Body of pancreas (tissue), 4 donors: ENCODE results near the gene DNAH1. TPM values are rescaled to one million over a fixed set of nuclear protein-coding genes. Genes with fewer than 3 reads are reported as not detected.

Experiments used
- ATAC-seq: fragments of 150-250 bp; one replicate; pipeline ENCODE4 v1.9.1; 2016
- DNase-seq, 4 donors: peaks; one replicate each; pipeline ENCODE4 v3.0.0-alpha.2; 2019
- H3K27ac ChIP-seq, 4 donors: fragments of 200-600 bp; sonication (generic); 1 replicate in 3 of 4; 2 replicates in 1 of 4; pipeline versions ENCODE4 v1.5.1 to v1.6.1; 2016 to 2019; ENCODE audit warnings: mild to moderate bottlenecking in 1 of 4, mixed read lengths in 1 of 4, moderate library complexity in 1 of 4
- H3K27me3 ChIP-seq, 2 donors: fragments of 200-600 bp; sonication (generic); one replicate each; pipeline ENCODE4 v1.6.0; 2016; ENCODE audit warnings: mild to moderate bottlenecking in 1 of 2
- H3K36me3 ChIP-seq, 2 donors: fragments of 200-600 bp; sonication (generic); replicated peaks in 1 of 2; 2 replicates each; pipeline ENCODE4 v1.5.1; 2016; ENCODE audit warnings: low read depth in 2 of 2; ENCODE audit not compliant: insufficient read depth in 1 of 2
- H3K4me1 ChIP-seq: fragments of 200-600 bp; sonication (generic); one replicate; pipeline ENCODE4 v1.6.0; 2016
- H3K4me3 ChIP-seq, 2 donors: fragments of 200-600 bp; sonication (generic); 1 replicate in 1 of 2; 2 replicates in 1 of 2; pipeline ENCODE4 v1.5.1; 2016 to 2019
- H3K9me3 ChIP-seq, 3 donors: fragments of 200-600 bp; sonication (generic); 1 replicate in 2 of 3; 2 replicates in 1 of 3; pipeline ENCODE4 v1.5.1; 2016
- POLR2A ChIP-seq, 3 donors: fragments of 450-650 bp; IDR thresholded peaks; one replicate each; pipeline ENCODE4 v1.6.1; 2016; ENCODE audit warnings: antibody characterized with exemption in 3 of 3, mild to moderate bottlenecking in 2 of 3
- WGBS, 2 donors: methylation state at CpG; one replicate each; pipeline ENCODE4 v1.1.5; 2017; 5-methylcytosine and 5-hydroxymethylcytosine counted together
- intact Hi-C: fragments of 100-400 bp; cut with DNase I; formaldehyde crosslinking; loops from one replicate; pipeline ENCODE4 v1.15.1; 2023
- total RNA-seq, 2 donors: library from RNA; depleted of rRNA; stranded (reverse); fragments of >200 nt; gene quantifications; one replicate each; pipeline ENCODE4 v1.1.0, GENCODE V29; 2016
- TF ChIP-seq, protein P1 (sequence below), 7 experiments: fragments of 450-650 bp in 4 of 7; fragments of 200-600 bp in 3 of 7; sonication (generic) in 3 of 7; IDR thresholded peaks; one replicate each; pipeline ENCODE4 v1.5.1; 2016 to 2019; ENCODE audit warnings: antibody characterized with exemption in 7 of 7

DNAH1 gene
- total RNA-seq, 2 donors from 2014 or later = 6.0 to 14.8 TPM

DNA sequence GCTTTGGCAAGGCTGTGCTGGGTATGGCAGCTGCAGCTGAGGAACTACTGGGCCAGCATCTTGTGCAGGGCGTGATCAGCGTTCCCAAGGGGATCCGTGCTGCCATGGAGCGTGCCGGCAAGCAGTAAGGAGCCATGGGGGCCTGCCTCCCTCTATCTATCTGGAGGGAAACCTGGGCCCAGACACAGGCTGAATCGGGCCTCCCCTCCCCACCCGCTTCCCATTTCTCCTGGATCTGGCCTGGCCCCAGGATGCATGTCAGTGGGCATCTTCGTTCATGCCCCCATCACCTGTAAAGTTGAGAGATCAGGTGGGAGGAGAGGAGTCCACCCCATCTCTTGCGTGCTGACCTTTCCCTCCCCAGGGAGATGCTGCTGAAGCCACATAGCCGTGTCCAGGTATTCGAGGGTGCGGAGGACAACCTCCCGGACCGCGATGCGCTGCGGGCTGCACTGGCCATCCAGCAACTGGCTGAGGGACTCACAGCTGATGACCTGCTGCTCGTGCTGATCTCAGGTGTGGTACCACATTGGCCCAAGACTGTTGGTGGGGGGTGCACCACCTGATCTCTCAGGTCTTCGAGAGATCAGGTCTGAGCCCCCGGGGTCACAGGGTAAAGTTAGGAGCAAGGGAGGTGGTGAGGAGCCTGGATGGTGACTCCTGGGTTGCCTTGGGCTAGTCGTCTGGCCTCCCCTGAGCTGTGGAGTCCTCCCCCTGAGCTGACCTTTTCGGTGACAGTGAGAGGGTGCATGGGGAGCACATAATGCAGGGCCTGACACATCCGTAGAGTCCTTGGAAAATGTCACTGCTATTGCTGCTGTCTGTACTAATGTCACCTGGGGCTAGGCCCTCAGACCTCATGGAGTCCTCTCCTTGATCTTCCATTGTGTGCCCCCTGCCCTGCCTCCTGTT, 25.3 kb upstream of the DNAH1 start:
- WGBS, 2 donors = 44 to 61% methylated on average over 8 to 23 of the region's 23 CpGs
- peak overlapping the region; percentile 42 to 100 (median 78) for H3K27ac ChIP-seq
- intact Hi-C loops = loop anchor here (5.0 kb wide), 1 partner anchor 51 kb away; no protein-coding TSS in a partner anchor

DNA sequence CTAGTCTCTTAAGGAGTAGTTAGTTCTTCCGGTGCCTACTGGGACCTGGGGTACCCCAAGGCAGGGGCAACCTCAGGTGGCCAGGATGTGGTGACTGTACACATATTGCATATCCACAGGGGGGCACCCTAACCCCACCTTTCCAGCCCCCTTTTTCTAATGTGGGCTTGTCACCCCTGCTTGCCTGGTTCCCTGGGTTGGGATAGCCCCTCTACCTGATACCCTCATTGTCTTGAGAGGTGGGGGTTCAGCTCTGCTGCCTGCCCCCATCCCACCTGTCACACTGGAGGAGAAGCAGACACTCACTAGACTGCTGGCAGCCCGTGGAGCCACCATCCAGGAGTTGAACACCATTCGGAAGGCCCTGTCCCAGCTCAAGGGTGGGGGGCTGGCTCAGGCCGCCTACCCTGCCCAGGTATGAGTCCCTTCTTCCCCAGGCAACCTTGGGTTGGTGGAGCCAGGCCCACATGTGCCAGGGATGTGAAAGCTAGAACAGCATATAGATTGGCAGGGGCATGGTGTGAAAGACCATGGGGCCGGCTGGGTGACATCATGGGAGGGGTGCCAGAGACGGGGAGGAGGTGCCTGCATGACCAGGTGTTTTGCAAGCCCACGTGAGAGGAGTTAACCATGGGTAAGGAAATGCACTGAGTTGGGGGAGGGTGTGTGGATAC, 24.5 kb upstream of the DNAH1 start:
- Histone ChIP-seq H3K27me3 (no peaks in the 10 kb centered on the region), H3K9me3 (no peaks in the 10 kb centered on the region), H3K4me3 (no peak overlapping the region), H3K36me3 (peaks cover 0 to 3% of the 10 kb centered on the region in 2 donors), H3K27ac (no peak overlapping the region), H3K4me1 (peaks cover 45% of the 10 kb centered on the region)
- ATAC-seq = no peak
- no peak for TF ChIP-seq POLR2A (IDR thresholded peaks at IDR 0.05)
- TF ChIP-seq, protein P1, sequence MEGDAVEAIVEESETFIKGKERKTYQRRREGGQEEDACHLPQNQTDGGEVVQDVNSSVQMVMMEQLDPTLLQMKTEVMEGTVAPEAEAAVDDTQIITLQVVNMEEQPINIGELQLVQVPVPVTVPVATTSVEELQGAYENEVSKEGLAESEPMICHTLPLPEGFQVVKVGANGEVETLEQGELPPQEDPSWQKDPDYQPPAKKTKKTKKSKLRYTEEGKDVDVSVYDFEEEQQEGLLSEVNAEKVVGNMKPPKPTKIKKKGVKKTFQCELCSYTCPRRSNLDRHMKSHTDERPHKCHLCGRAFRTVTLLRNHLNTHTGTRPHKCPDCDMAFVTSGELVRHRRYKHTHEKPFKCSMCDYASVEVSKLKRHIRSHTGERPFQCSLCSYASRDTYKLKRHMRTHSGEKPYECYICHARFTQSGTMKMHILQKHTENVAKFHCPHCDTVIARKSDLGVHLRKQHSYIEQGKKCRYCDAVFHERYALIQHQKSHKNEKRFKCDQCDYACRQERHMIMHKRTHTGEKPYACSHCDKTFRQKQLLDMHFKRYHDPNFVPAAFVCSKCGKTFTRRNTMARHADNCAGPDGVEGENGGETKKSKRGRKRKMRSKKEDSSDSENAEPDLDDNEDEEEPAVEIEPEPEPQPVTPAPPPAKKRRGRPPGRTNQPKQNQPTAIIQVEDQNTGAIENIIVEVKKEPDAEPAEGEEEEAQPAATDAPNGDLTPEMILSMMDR (IDR thresholded peaks at IDR 0.05) = peak in 6 of 7 experiments; percentile 35 to 55 (median 46)
- intact Hi-C loops = loop anchor here (5.0 kb wide), 1 partner anchor 51 kb away; no protein-coding TSS in a partner anchor
- WGBS, 2 donors = 55 to 63% methylated on average over 7 of the region's 7 CpGs
- peak in 3 of 4 donors; percentile 29 to 35 (median 33) for DNase-seq

More for the DNA sequence above, 25.3 kb upstream of the DNAH1 start:
- ATAC-seq (no peak), DNase-seq (no peak)
- H3K36me3 ChIP-seq = peaks cover 0 to 3% of the 10 kb centered on the region in 2 donors
- TF ChIP-seq POLR2A (IDR thresholded peaks at IDR 0.05) = no peak
- TF ChIP-seq, protein P1 (IDR thresholded peaks at IDR 0.05) = no peak
- no peaks in the 10 kb centered on the region for H3K9me3 ChIP-seq
- peak overlapping the region in 1 of 2 donors; percentile 4 for H3K4me3 ChIP-seq
- H3K4me1 ChIP-seq = peaks cover 51% of the 10 kb centered on the region
- H3K27me3 ChIP-seq = no peaks in the 10 kb centered on the region

DNA sequence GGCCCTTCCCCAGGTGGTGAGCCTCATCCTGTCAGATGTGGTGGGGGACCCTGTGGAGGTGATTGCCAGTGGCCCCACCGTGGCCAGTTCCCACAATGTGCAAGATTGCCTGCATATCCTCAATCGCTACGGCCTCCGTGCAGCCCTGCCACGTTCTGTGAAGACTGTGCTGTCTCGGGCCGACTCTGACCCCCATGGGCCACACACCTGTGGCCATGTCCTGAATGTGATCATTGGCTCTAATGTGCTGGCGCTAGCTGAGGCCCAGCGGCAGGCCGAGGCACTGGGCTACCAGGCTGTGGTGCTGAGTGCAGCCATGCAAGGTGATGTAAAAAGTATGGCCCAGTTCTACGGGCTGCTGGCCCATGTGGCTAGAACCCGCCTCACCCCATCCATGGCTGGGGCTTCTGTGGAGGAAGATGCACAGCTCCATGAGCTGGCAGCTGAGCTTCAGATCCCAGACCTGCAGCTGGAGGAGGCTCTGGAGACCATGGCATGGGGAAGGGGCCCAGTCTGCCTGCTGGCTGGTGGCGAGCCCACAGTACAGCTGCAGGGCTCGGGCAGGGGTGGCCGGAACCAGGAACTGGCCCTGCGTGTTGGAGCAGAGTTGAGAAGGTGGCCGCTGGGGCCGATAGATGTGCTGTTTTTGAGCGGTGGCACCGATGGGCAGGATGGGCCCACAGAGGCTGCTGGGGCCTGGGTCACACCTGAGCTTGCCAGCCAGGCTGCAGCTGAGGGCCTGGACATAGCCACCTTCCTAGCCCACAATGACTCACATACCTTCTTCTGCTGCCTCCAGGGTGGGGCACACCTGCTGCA, 23.7 kb upstream of the DNAH1 start:
- DNase-seq (no peak), ATAC-seq (no peak)
- Histone ChIP-seq H3K4me1 (peaks cover 39% of the 10 kb centered on the region), H3K36me3 (peaks cover 0 to 3% of the 10 kb centered on the region in 2 donors), H3K27ac (no peak overlapping the region), H3K4me3 (no peak overlapping the region), H3K9me3 (no peaks in the 10 kb centered on the region), H3K27me3 (no peaks in the 10 kb centered on the region)
- intact Hi-C loops = loop anchor here (5.0 kb wide), 1 partner anchor 50 kb away; no protein-coding TSS in a partner anchor
- TF ChIP-seq, protein P1 (IDR thresholded peaks at IDR 0.05) = no peak
- TF ChIP-seq POLR2A (IDR thresholded peaks at IDR 0.05) = no peak
- 89 to 93% methylated on average over 11 to 20 of the region's 20 CpGs for WGBS, 2 donors

DNA sequence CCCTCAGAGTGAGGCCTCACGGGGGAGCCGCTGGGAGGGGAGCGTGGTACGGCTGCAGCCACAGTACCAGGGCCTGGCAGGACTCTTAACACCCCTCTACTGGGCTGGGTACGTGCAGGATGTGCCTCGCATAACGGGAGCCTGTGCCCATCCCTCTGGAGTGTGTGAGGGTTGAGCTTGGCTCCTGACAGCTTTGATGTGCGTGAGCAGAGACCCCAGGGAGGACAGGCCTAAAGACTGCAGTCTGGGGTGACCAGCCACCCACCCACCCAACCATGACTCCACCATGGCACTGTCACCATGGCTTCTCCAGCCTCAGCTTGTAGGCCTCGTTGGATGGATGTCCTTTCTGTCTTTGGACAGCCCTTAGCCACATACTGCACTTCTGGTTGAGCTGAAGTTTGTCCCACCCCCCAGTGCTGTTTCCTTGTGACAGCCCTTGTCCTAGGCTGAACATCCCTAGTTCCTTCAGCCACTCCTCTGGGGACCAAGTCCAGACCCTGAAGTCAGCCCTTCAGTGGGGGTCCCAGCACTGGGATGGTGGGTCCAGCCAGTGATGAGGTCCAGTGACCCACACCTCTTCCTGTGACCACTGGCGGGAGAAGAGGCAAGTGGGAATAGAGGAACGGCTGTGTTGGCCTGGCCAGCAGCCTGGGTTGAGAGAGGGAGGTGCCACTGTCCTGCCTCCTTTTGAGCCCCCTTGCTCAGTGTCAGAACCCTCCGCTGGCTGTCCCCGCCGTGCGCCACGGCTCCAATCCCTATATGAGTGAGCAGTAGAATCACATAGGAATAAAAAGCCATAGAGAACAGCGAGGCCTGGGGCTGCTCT, 22.4 kb upstream of the DNAH1 start:
- Histone ChIP-seq H3K9me3 (no peaks in the 10 kb centered on the region), H3K27ac (no peak overlapping the region), H3K4me3 (no peak overlapping the region), H3K4me1 (peaks cover 45% of the 10 kb centered on the region), H3K27me3 (no peaks in the 10 kb centered on the region), H3K36me3 (peaks cover 0 to 3% of the 10 kb centered on the region in 2 donors)
- 88% methylated on average over 12 to 17 of the region's 17 CpGs for WGBS, 2 donors
- intact Hi-C loops = loop anchor here (5.0 kb wide), 1 partner anchor 49 kb away; no protein-coding TSS in a partner anchor
- DNase-seq = no peak
- no peak for TF ChIP-seq POLR2A (IDR thresholded peaks at IDR 0.05)
- TF ChIP-seq, protein P1 (IDR thresholded peaks at IDR 0.05) = no peak
- ATAC-seq = no peak
